Spleen (tissue), 7 donors: Measurements from ENCODE around the gene FKBP8.

Experiments used
- CTCF ChIP-seq, 11 experiments: fragments of 200-600 bp in 7 of 11; fragments of 450-650 bp in 4 of 11; sonication (generic) in 4 of 11; IDR thresholded peaks in 8 of 11; conservative IDR thresholded peaks in 3 of 11; 1 replicate in 7 of 11; 2 replicates in 4 of 11; pipeline versions ENCODE4 v1.4.0 to v1.8.0; 2016 to 2021; ENCODE audit warnings: antibody characterized with exemption in 11 of 11, inconsistent platforms in 4 of 11, mild to moderate bottlenecking in 1 of 11
- POLR2A ChIP-seq, 3 donors: fragments of 450-650 bp; IDR thresholded peaks; one replicate each; pipeline ENCODE4 v1.5.1; 2017; ENCODE audit warnings: antibody characterized with exemption in 3 of 3, mild to moderate bottlenecking in 1 of 3
- donor health status: DM: no; HTN: no; CAD: no; lungs with moderate emphysema.
- donor health status: DM: no; HTN: no; CAD: no.
- donor health status: DM: no; HTN: no; CAD: no.

- TF ChIP-seq CTCF (IDR thresholded peaks at IDR 0.05 in 8 of 11, conservative IDR thresholded peaks at IDR 0.05 in 3 of 11), result no peak
- TF ChIP-seq POLR2A (IDR thresholded peaks at IDR 0.05), result no peak
These were observed 43.0 kb downstream of the FKBP8 start for GRCh38 chr19:18500376-18500775.
